Tibial nerve (tissue), 3 donors: Measurements from ENCODE around the gene SWAP70.

Experiments used
- CTCF ChIP-seq, 5 experiments: fragments of 200-600 bp in 3 of 5; fragments of 450-650 bp in 2 of 5; sonication (generic) in 3 of 5; IDR thresholded peaks; one replicate each; pipeline ENCODE4 v1.5.1; 2016 to 2019; ENCODE audit warnings: antibody characterized with exemption in 5 of 5, mild to moderate bottlenecking in 3 of 5, moderate library complexity in 2 of 5
- POLR2A ChIP-seq, 2 donors: fragments of 450-650 bp; IDR thresholded peaks; one replicate each; pipeline ENCODE4 v1.6.1; 2017; ENCODE audit warnings: antibody characterized with exemption in 2 of 2, mild to moderate bottlenecking in 2 of 2, moderate library complexity in 2 of 2

- no peak for TF ChIP-seq CTCF (IDR thresholded peaks at IDR 0.05)
- TF ChIP-seq POLR2A (IDR thresholded peaks at IDR 0.05) = no peak
These were observed 39.4 kb upstream of the SWAP70 start for GRCh38 chr11:9624448-9624847.
